SW480 (cell line): ENCODE measurements around the gene PADI2.

Source experiments
- DNase-seq: peaks from one replicate; pipeline ENCODE4 v3.0.0-alpha.2; 2016; ENCODE audit warnings: low spot score

The PADI2 gene

GRCh38 chr1:17139637-17140036 lies 20.4 kb upstream of the PADI2 start:
- no peak for DNase-seq

- no peak for DNase-seq
Observed at GRCh38 chr1:17137441-17137840, 18.2 kb upstream of the PADI2 start.

- no peak for DNase-seq
Observed at GRCh38 chr1:17136936-17137335, 17.7 kb upstream of the PADI2 start.

GRCh38 chr1:17136145-17136544 lies 16.9 kb upstream of the PADI2 start:
- DNase-seq = no peak

GRCh38 chr1:17135530-17135929 lies 16.3 kb upstream of the PADI2 start:
- no peak for DNase-seq

GRCh38 chr1:17134724-17135123 lies 15.5 kb upstream of the PADI2 start:
- DNase-seq = no peak

GRCh38 chr1:17134034-17134433 lies 14.8 kb upstream of the PADI2 start:
- no peak for DNase-seq

GRCh38 chr1:17130138-17130635 lies 10.9 kb upstream of the PADI2 start:
- no peak for DNase-seq

- peak; percentile 94 for DNase-seq
Observed at GRCh38 chr1:17128361-17128760, 9.1 kb upstream of the PADI2 start.

- peak; percentile 80 for DNase-seq
Observed at GRCh38 chr1:17125756-17126237, 6.5 kb upstream of the PADI2 start.

- DNase-seq = no peak
Observed at GRCh38 chr1:17123196-17124045, 4.2 kb upstream of the PADI2 start.

- peak; percentile 28 for DNase-seq
Observed at GRCh38 chr1:17122521-17123164, 3.4 kb upstream of the PADI2 start.

- DNase-seq = no peak
Observed at GRCh38 chr1:17121881-17122280, 2.6 kb upstream of the PADI2 start.

- peak; percentile 66 for DNase-seq
Observed at GRCh38 chr1:17120962-17121837, 1.9 kb upstream of the PADI2 start.

GRCh38 chr1:17120481-17120877 lies 1.2 kb upstream of the PADI2 start:
- DNase-seq = no peak

- no peak for DNase-seq
Observed at GRCh38 chr1:17119773-17120480, 676 bp upstream of the PADI2 start.

GRCh38 chr1:17118706-17119075 lies 560 bp downstream of the PADI2 start:
- DNase-seq = no peak

- DNase-seq = no peak
Observed at GRCh38 chr1:17118268-17118667, 983 bp downstream of the PADI2 start.

- DNase-seq = no peak
Observed at GRCh38 chr1:17117451-17118265, 1.6 kb downstream of the PADI2 start.

GRCh38 chr1:17116643-17117042 lies 2.6 kb downstream of the PADI2 start:
- no peak for DNase-seq

GRCh38 chr1:17113963-17114362 lies 5.3 kb downstream of the PADI2 start:
- DNase-seq = no peak
